GM12801 (cell line): Measurements from ENCODE around the gene CRNKL1.

Source experiments
- CTCF ChIP-seq: IDR thresholded peaks from one replicate; pipeline ENCODE4 v1.5.1; 2011; ENCODE audit warnings: control low read depth; ENCODE audit not compliant: insufficient read length; ENCODE audit errors: extremely low read depth

The CRNKL1 gene

GRCh38 chr20:20076297-20077065 is 24.2 kb upstream of the CRNKL1 start:
- no peak for TF ChIP-seq CTCF

GRCh38 chr20:20075032-20075431 is 22.8 kb upstream of the CRNKL1 start:
- no peak for TF ChIP-seq CTCF

- no peak for TF ChIP-seq CTCF
Measured at GRCh38 chr20:20073801-20074371, 21.6 kb upstream of the CRNKL1 start.

- no peak for TF ChIP-seq CTCF
Measured at GRCh38 chr20:20070871-20071726, 18.8 kb upstream of the CRNKL1 start.

GRCh38 chr20:20065361-20065760 is 13.1 kb upstream of the CRNKL1 start:
- TF ChIP-seq CTCF: no peak

GRCh38 chr20:20063941-20064702 is 11.9 kb upstream of the CRNKL1 start:
- no peak for TF ChIP-seq CTCF
